SK-N-MC (cell line): Measurements from ENCODE around the gene SH3PXD2A.

Experiments used
- EZH2 ChIP-seq: fragments of 200-600 bp; sonication (generic); IDR thresholded peaks from one replicate; pipeline ENCODE4 v1.6.1; 2017; ENCODE audit warnings: antibody characterized with exemption
- FOXP2 ChIP-seq: optimal IDR thresholded peaks from 2 replicates; pipeline ENCODE3; 2011; ENCODE audit warnings: mild to moderate bottlenecking, moderate library complexity; ENCODE audit not compliant: insufficient read depth; ENCODE audit errors: extremely low read length, control extremely low read depth
- POLR2AphosphoS5 ChIP-seq: IDR thresholded peaks from 2 replicates; pipeline ENCODE4 v1.6.1; 2012; ENCODE audit warnings: mild to moderate bottlenecking, low read depth, low read length, borderline replicate concordance

DNA sequence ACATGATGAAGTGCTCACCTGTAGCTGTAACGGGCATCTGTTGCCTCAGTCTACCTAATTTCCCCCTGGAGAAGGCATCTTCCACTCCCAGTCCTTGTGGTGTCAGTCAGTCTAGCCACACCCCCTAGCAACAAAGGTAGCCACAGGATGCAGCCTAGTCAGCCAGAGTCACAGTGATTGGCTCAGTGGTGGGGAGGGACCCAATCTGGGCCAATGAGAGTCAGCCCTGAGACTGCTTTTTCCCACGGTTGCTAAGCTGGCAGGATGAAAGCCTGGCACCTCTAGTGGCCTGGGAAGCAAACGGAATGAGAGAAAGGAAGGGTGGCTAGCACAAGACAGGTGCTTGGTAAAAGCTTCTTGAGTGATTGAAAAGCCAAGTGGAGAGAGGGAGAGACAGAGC lies 118.6 kb downstream of the SH3PXD2A start:
- TF ChIP-seq POLR2AphosphoS5 (no peak), EZH2 (no peak), FOXP2 (no peak)
